ENCODE results near the gene RANBP17.

The RANBP17 gene

GRCh38 chr5:171081319-171081718, 219.5 kb downstream of the RANBP17 start:
- Histone ChIP-seq H4K20me1 (ENCODE audit: insufficient read depth, low read length) (no peaks in the 10 kb centered on the region), H3K4me1 (ENCODE audit: low read length) (no peaks in the 10 kb centered on the region), H3K9me3 (ENCODE audit: insufficient read depth, low read length) (no peaks in the 10 kb centered on the region), H3K27ac (ENCODE audit: low read length) (no peak overlapping the region), H2AFZ (ENCODE audit: low read depth, low read length) (no peak overlapping the region), H3K27me3 (ENCODE audit: low read depth, low read length) (no peaks in the 10 kb centered on the region; the same call in 1 of the 2 replicates), H3K9ac (ENCODE audit: low read length) (no peak overlapping the region), H3K4me2 (ENCODE audit: low read length) (no peak overlapping the region), H3K79me2 (ENCODE audit: low read length) (no peaks in the 10 kb centered on the region), H3K36me3 (replicated peaks; ENCODE audit: low read depth, low read length) (no peaks in the 10 kb centered on the region), H3K4me3 (ENCODE audit: low read length) (no peak overlapping the region)
- TF ChIP-seq EZH2phosphoT487 (IDR thresholded peaks at IDR 0.05; ENCODE audit: low read depth): no peak
- TF ChIP-seq, protein P1, sequence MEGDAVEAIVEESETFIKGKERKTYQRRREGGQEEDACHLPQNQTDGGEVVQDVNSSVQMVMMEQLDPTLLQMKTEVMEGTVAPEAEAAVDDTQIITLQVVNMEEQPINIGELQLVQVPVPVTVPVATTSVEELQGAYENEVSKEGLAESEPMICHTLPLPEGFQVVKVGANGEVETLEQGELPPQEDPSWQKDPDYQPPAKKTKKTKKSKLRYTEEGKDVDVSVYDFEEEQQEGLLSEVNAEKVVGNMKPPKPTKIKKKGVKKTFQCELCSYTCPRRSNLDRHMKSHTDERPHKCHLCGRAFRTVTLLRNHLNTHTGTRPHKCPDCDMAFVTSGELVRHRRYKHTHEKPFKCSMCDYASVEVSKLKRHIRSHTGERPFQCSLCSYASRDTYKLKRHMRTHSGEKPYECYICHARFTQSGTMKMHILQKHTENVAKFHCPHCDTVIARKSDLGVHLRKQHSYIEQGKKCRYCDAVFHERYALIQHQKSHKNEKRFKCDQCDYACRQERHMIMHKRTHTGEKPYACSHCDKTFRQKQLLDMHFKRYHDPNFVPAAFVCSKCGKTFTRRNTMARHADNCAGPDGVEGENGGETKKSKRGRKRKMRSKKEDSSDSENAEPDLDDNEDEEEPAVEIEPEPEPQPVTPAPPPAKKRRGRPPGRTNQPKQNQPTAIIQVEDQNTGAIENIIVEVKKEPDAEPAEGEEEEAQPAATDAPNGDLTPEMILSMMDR (IDR thresholded peaks at IDR 0.05; ENCODE audit: low read depth, low read length): no peak

DNA sequence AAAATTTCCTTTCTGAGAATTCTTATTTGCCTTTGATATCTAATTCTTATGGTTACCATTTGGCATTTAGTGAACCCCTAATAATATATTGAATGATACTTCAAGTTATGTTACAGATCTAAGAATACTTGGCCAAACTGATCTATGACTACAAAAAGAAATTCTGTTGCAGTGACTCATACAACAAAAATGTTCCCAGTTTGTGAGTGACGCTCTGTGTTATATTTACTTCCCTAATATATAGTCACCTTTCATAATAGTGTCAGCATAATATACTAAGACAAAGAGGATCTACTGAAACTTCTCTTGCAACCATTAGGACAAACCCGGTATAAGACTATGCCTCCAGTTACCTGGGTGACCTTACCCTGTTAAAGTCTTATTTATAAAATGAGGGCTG, 230.4 kb downstream of the RANBP17 start:
- no peak overlapping the region for H3K4me3 ChIP-seq (ENCODE audit: low read length)
- no peaks in the 10 kb centered on the region for H3K4me1 ChIP-seq (ENCODE audit: low read length)
- H2AFZ ChIP-seq (ENCODE audit: low read depth, low read length): no peak overlapping the region
- no peaks in the 10 kb centered on the region for H3K79me2 ChIP-seq (ENCODE audit: low read length)
- no peaks in the 10 kb centered on the region for H4K20me1 ChIP-seq (ENCODE audit: insufficient read depth, low read length)
- no peak overlapping the region for H3K27ac ChIP-seq (ENCODE audit: low read length)
- no peak overlapping the region for H3K9ac ChIP-seq (ENCODE audit: low read length)
- no peak overlapping the region for H3K4me2 ChIP-seq (ENCODE audit: low read length)
- H3K36me3 ChIP-seq (replicated peaks; ENCODE audit: low read depth, low read length): no peaks in the 10 kb centered on the region
- TF ChIP-seq, protein P1 (IDR thresholded peaks at IDR 0.05; ENCODE audit: low read depth, low read length): no peak
- no peak for TF ChIP-seq EZH2phosphoT487 (IDR thresholded peaks at IDR 0.05; ENCODE audit: low read depth)
- no peaks in the 10 kb centered on the region for H3K9me3 ChIP-seq (ENCODE audit: insufficient read depth, low read length)
- H3K27me3 ChIP-seq (ENCODE audit: low read depth, low read length): peaks cover 11% of the 10 kb centered on the region; the same call in 1 of the 2 replicates

- Histone ChIP-seq H3K9ac (ENCODE audit: low read length) (no peak overlapping the region), H3K27ac (ENCODE audit: low read length) (no peak overlapping the region), H3K36me3 (replicated peaks; ENCODE audit: low read depth, low read length) (no peaks in the 10 kb centered on the region), H3K27me3 (ENCODE audit: low read depth, low read length) (peaks cover 11% of the 10 kb centered on the region; the same call in 1 of the 2 replicates), H2AFZ (ENCODE audit: low read depth, low read length) (no peak overlapping the region), H3K4me1 (ENCODE audit: low read length) (no peaks in the 10 kb centered on the region), H3K9me3 (ENCODE audit: insufficient read depth, low read length) (no peaks in the 10 kb centered on the region), H4K20me1 (ENCODE audit: insufficient read depth, low read length) (no peaks in the 10 kb centered on the region), H3K79me2 (ENCODE audit: low read length) (no peaks in the 10 kb centered on the region), H3K4me3 (ENCODE audit: low read length) (no peak overlapping the region), H3K4me2 (ENCODE audit: low read length) (no peak overlapping the region)
- TF ChIP-seq EZH2phosphoT487 (IDR thresholded peaks at IDR 0.05; ENCODE audit: low read depth): no peak
- TF ChIP-seq, protein P1 (IDR thresholded peaks at IDR 0.05; ENCODE audit: low read depth, low read length): no peak
Measured at GRCh38 chr5:171093598-171093997, 231.8 kb downstream of the RANBP17 start.

- H4K20me1 ChIP-seq (ENCODE audit: insufficient read depth, low read length): no peaks in the 10 kb centered on the region
- H3K79me2 ChIP-seq (ENCODE audit: low read length): no peaks in the 10 kb centered on the region
- no peaks in the 10 kb centered on the region for H3K9me3 ChIP-seq (ENCODE audit: insufficient read depth, low read length)
- H3K4me2 ChIP-seq (ENCODE audit: low read length): no peak overlapping the region
- H3K27ac ChIP-seq (ENCODE audit: low read length): no peak overlapping the region
- TF ChIP-seq, protein P1 (IDR thresholded peaks at IDR 0.05; ENCODE audit: low read depth, low read length): no peak
- H3K27me3 ChIP-seq (ENCODE audit: low read depth, low read length): peaks cover 11% of the 10 kb centered on the region; the same call in 1 of the 2 replicates
- H3K4me3 ChIP-seq (ENCODE audit: low read length): no peak overlapping the region
- H3K9ac ChIP-seq (ENCODE audit: low read length): no peak overlapping the region
- no peaks in the 10 kb centered on the region for H3K4me1 ChIP-seq (ENCODE audit: low read length)
- H2AFZ ChIP-seq (ENCODE audit: low read depth, low read length): no peak overlapping the region
- H3K36me3 ChIP-seq (replicated peaks; ENCODE audit: low read depth, low read length): no peaks in the 10 kb centered on the region
Measured at GRCh38 chr5:171094356-171094755, 232.5 kb downstream of the RANBP17 start.

Data from OCI-LY3 (cell line).